Measurements from ENCODE around the gene RAB1B. TPM values are rescaled to one million over a fixed set of nuclear protein-coding genes. Genes with fewer than 3 reads are reported as not detected.
"Not testable (repeated sequence)": the region's sequence is repeated elsewhere in the genome, so short reads cannot be mapped to it uniquely, and the experiment has no call there.

RAB1B gene
- polyA plus RNA-seq, 2 donors: 129 to 156 TPM

DNA sequence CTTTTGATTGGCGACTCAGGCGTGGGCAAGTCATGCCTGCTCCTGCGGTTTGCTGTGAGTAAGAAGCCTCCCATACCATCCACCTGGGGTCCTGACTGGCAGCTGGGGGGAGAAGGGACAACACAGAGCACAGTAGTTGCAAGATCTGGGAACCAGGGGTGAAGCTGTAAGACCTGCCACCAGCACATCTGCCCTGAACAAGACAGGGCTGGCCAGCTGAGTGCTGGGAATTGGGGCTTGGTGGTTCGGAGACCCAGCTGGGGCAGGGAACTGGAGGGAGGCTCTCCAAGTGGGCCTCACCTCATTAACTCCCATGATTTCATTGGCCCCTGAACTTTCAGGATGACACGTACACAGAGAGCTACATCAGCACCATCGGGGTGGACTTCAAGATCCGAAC is 3.4 kb downstream of the RAB1B start:
- WGBS, 2 donors: 89 to 95% methylated on average over 7 of the region's 7 CpGs
- Histone ChIP-seq H3K4me3 (ENCODE audit: low read depth in 1 of 2, low read length in 2 of 2) (no peak overlapping the region), H3K4me1 (ENCODE audit: control insufficient read depth in 2 of 2, insufficient read depth in 2 of 2, low read length in 1 of 2) (peaks cover 3 to 5% of the 10 kb centered on the region in 2 donors), H3K27me3 (ENCODE audit: control insufficient read depth in 1 of 2, insufficient read depth in 2 of 2, low read length in 2 of 2) (no peaks in the 10 kb centered on the region), H3K9me3 (ENCODE audit: control insufficient read depth in 2 of 2, insufficient read depth in 1 of 2, low read depth in 1 of 2, low read length in 1 of 2) (no peaks in the 10 kb centered on the region), H3K27ac (ENCODE audit: low read depth in 2 of 2, low read length in 1 of 2) (no peak overlapping the region), H3K36me3 (ENCODE audit: control insufficient read depth in 2 of 2, insufficient read depth in 2 of 2, low read length in 1 of 2) (peaks cover 22 to 49% of the 10 kb centered on the region in 2 donors)

- 62 to 81% methylated on average over 2 of the region's 2 CpGs for WGBS, 2 donors
- Histone ChIP-seq H3K4me1 (ENCODE audit: control insufficient read depth in 2 of 2, insufficient read depth in 2 of 2, low read length in 1 of 2) (peaks cover 2 to 3% of the 10 kb centered on the region in 2 donors), H3K36me3 (ENCODE audit: control insufficient read depth in 2 of 2, insufficient read depth in 2 of 2, low read length in 1 of 2) (peaks cover 22 to 49% of the 10 kb centered on the region in 2 donors), H3K27ac (ENCODE audit: low read depth in 2 of 2, low read length in 1 of 2) (no peak overlapping the region), H3K27me3 (ENCODE audit: control insufficient read depth in 1 of 2, insufficient read depth in 2 of 2, low read length in 2 of 2) (no peaks in the 10 kb centered on the region), H3K4me3 (ENCODE audit: low read depth in 1 of 2, low read length in 2 of 2) (no peak overlapping the region), H3K9me3 (ENCODE audit: control insufficient read depth in 2 of 2, insufficient read depth in 1 of 2, low read depth in 1 of 2, low read length in 1 of 2) (no peaks in the 10 kb centered on the region)
Observed at GRCh38 chr11:66272596-66272995, 4.2 kb downstream of the RAB1B start.

DNA sequence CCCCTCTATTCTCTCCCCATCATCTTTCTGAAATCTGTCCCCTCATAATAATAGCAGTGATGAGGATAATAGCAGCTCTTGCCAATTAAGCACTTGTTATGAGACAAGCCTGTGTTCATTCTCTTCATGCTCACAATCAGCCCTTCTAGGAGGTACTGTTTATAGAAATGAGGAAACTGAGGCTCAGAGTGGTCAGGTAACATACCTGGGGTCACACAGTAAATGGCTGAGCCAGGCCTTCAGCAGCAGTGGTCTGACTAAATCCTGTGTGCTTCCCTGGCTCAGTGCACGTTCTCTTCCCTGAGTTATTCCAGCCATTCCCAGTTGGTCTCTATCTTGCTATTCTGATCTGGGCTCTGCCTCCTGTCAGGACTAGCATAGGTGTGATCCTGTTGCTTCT is 5.8 kb downstream of the RAB1B start:
- no peaks in the 10 kb centered on the region for H3K27me3 ChIP-seq (ENCODE audit: control insufficient read depth in 1 of 2, insufficient read depth in 2 of 2, low read length in 2 of 2)
- 27 to 71% methylated on average over 1 of the region's 1 CpG for WGBS, 2 donors
- H3K4me1 ChIP-seq (ENCODE audit: control insufficient read depth in 2 of 2, insufficient read depth in 2 of 2, low read length in 1 of 2): peaks cover 4 to 5% of the 10 kb centered on the region in 2 donors
- H3K9me3 ChIP-seq (ENCODE audit: control insufficient read depth in 2 of 2, insufficient read depth in 1 of 2, low read depth in 1 of 2, low read length in 1 of 2): no peaks in the 10 kb centered on the region
- H3K36me3 ChIP-seq (ENCODE audit: control insufficient read depth in 2 of 2, insufficient read depth in 2 of 2, low read length in 1 of 2): peaks cover 22 to 49% of the 10 kb centered on the region in 2 donors
- H3K27ac ChIP-seq (ENCODE audit: low read depth in 2 of 2, low read length in 1 of 2): no peak overlapping the region
- H3K4me3 ChIP-seq (ENCODE audit: low read depth in 1 of 2, low read length in 2 of 2): no peak overlapping the region

DNA sequence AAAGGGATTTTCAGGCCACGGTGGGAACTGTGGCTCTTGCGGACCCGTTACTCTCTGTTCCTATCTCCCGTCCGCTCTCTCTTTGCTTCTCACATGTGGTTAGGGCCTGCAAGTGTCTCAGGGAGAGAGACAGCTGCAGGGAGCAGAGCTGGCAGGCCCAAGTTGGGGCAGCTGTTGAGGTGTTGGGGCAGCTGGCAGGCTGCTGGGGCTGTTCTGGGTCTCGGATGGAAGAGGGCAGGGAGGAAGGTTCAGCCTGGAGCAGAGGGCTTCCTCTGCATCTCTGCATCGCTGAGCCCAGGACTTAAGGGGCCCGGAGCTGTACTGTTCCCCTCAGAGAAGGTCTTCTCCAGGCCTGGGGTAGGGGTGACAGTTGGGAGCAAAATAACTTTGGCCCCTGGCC is 7.0 kb downstream of the RAB1B start:
- H3K36me3 ChIP-seq (ENCODE audit: control insufficient read depth in 2 of 2, insufficient read depth in 2 of 2, low read length in 1 of 2): peaks cover 22 to 47% of the 10 kb centered on the region in 2 donors
- peaks cover 4 to 5% of the 10 kb centered on the region in 2 donors for H3K4me1 ChIP-seq (ENCODE audit: control insufficient read depth in 2 of 2, insufficient read depth in 2 of 2, low read length in 1 of 2)
- H3K4me3 ChIP-seq (ENCODE audit: low read depth in 1 of 2, low read length in 2 of 2): no peak overlapping the region
- WGBS, 2 donors: 89% methylated on average over 8 of the region's 8 CpGs
- H3K9me3 ChIP-seq (ENCODE audit: control insufficient read depth in 2 of 2, insufficient read depth in 1 of 2, low read depth in 1 of 2, low read length in 1 of 2): no peaks in the 10 kb centered on the region
- no peak overlapping the region for H3K27ac ChIP-seq (ENCODE audit: low read depth in 2 of 2, low read length in 1 of 2)
- H3K27me3 ChIP-seq (ENCODE audit: control insufficient read depth in 1 of 2, insufficient read depth in 2 of 2, low read length in 2 of 2): no peaks in the 10 kb centered on the region

GRCh38 chr11:66275984-66276612 is 7.7 kb downstream of the RAB1B start:
- no peaks in the 10 kb centered on the region for H3K27me3 ChIP-seq (ENCODE audit: control insufficient read depth in 1 of 2, insufficient read depth in 2 of 2, low read length in 2 of 2)
- no peak overlapping the region for H3K27ac ChIP-seq (ENCODE audit: low read depth in 2 of 2, low read length in 1 of 2)
- H3K4me3 ChIP-seq (ENCODE audit: low read depth in 1 of 2, low read length in 2 of 2): no peak overlapping the region
- no peaks in the 10 kb centered on the region for H3K9me3 ChIP-seq (ENCODE audit: control insufficient read depth in 2 of 2, insufficient read depth in 1 of 2, low read depth in 1 of 2, low read length in 1 of 2)
- peaks cover 4 to 5% of the 10 kb centered on the region in 2 donors for H3K4me1 ChIP-seq (ENCODE audit: control insufficient read depth in 2 of 2, insufficient read depth in 2 of 2, low read length in 1 of 2)
- 81 to 83% methylated on average over 14 of the region's 14 CpGs for WGBS, 2 donors
- H3K36me3 ChIP-seq (ENCODE audit: control insufficient read depth in 2 of 2, insufficient read depth in 2 of 2, low read length in 1 of 2): peaks cover 22 to 45% of the 10 kb centered on the region in 2 donors

GRCh38 chr11:66276619-66277018 is 8.2 kb downstream of the RAB1B start:
- not testable (repeated sequence) for H3K27ac ChIP-seq (ENCODE audit: low read depth in 2 of 2, low read length in 1 of 2); H3K4me3 ChIP-seq (ENCODE audit: low read depth in 1 of 2, low read length in 2 of 2); H3K27me3 ChIP-seq (ENCODE audit: control insufficient read depth in 1 of 2, insufficient read depth in 2 of 2, low read length in 2 of 2); H3K4me1 ChIP-seq (ENCODE audit: control insufficient read depth in 2 of 2, insufficient read depth in 2 of 2, low read length in 1 of 2); H3K9me3 ChIP-seq (ENCODE audit: control insufficient read depth in 2 of 2, insufficient read depth in 1 of 2, low read depth in 1 of 2, low read length in 1 of 2)
- H3K36me3 ChIP-seq (ENCODE audit: control insufficient read depth in 2 of 2, insufficient read depth in 2 of 2, low read length in 1 of 2): peaks cover 22 to 45% of the 10 kb centered on the region in 2 donors
- WGBS, 2 donors: 83 to 85% methylated on average over 13 of the region's 13 CpGs

GRCh38 chr11:66277064-66277463 is 8.6 kb downstream of the RAB1B start:
- not testable (repeated sequence) for H3K9me3 ChIP-seq (ENCODE audit: control insufficient read depth in 2 of 2, insufficient read depth in 1 of 2, low read depth in 1 of 2, low read length in 1 of 2); H3K4me1 ChIP-seq (ENCODE audit: control insufficient read depth in 2 of 2, insufficient read depth in 2 of 2, low read length in 1 of 2); H3K27me3 ChIP-seq (ENCODE audit: control insufficient read depth in 1 of 2, insufficient read depth in 2 of 2, low read length in 2 of 2); H3K27ac ChIP-seq (ENCODE audit: low read depth in 2 of 2, low read length in 1 of 2); H3K4me3 ChIP-seq (ENCODE audit: low read depth in 1 of 2, low read length in 2 of 2)
- 59 to 73% methylated on average over 4 of the region's 4 CpGs for WGBS, 2 donors
- H3K36me3 ChIP-seq (ENCODE audit: control insufficient read depth in 2 of 2, insufficient read depth in 2 of 2, low read length in 1 of 2): peaks cover 18 to 40% of the 10 kb centered on the region in 2 donors

DNA sequence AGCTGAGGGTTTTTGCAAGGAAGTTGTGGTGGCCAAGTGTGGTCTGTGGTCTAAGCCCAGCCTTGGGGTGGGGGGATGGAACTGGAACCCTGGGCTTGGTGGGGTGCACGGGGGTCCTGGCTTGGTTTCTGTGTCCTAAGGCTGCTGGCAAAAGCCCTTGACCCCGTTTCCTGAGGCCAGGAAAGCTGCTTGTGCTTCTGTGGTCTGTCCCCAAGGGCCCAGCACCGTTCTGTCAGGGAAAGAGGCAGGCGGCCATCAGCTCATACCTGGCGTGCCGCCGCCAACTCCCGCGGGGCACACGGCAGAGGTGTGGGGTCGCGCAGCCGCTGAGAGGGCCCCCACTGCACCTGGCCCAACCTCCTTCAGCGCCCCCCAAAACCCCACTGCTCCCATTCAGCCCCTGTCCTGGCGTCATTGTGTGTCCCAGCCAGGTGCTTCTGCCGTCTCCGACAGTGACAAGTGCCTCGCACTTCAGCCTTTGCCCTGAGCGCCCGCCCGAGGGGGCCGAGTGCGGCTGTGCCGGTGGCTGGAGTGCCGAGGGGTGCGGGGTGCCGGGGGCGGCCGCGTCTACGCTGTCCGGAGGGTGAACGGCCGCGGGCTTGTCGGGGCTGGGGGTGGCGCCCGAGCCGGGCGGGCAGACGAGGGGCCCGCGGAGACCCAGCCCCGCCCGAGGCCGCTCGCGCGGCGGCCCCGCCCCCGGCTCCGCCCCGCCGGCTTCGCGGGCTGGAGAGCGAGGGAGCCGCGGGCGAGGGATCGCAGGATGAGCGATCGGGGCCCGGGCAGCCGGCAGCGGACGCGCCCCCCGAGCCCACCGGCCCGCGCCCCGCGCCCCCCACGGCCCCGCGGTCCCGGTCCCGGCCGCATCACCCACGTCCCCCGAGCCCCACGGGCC is 9.3 kb downstream of the RAB1B start, which contains the start of gene CNIH2:
Gene CNIH2 (plus strand): TSS at position 705 of the 892 bp plus-strand sequence. CDS start 282 bp downstream, outside the sequence.
- Histone ChIP-seq H3K4me1 (ENCODE audit: control insufficient read depth in 2 of 2, insufficient read depth in 2 of 2, low read length in 1 of 2) (peaks cover 5 to 7% of the 10 kb centered on the region in 2 donors), H3K4me3 (ENCODE audit: low read depth in 1 of 2, low read length in 2 of 2) (peak within 1 kb of the TSS in 1 of 2 donors; percentile 32), H3K9me3 (ENCODE audit: control insufficient read depth in 2 of 2, insufficient read depth in 1 of 2, low read depth in 1 of 2, low read length in 1 of 2) (no peaks in the 10 kb centered on the region), H3K36me3 (ENCODE audit: control insufficient read depth in 2 of 2, insufficient read depth in 2 of 2, low read length in 1 of 2) (peaks cover 18 to 34% of the 10 kb centered on the region in 2 donors), H3K27me3 (ENCODE audit: control insufficient read depth in 1 of 2, insufficient read depth in 2 of 2, low read length in 2 of 2) (no peaks in the 10 kb centered on the region), H3K27ac (ENCODE audit: low read depth in 2 of 2, low read length in 1 of 2) (peak within 1 kb of the TSS in 1 of 2 donors; percentile 3)
- WGBS, 2 donors: 4 to 5% methylated on average over 57 to 84 of the region's 84 CpGs

DNA sequence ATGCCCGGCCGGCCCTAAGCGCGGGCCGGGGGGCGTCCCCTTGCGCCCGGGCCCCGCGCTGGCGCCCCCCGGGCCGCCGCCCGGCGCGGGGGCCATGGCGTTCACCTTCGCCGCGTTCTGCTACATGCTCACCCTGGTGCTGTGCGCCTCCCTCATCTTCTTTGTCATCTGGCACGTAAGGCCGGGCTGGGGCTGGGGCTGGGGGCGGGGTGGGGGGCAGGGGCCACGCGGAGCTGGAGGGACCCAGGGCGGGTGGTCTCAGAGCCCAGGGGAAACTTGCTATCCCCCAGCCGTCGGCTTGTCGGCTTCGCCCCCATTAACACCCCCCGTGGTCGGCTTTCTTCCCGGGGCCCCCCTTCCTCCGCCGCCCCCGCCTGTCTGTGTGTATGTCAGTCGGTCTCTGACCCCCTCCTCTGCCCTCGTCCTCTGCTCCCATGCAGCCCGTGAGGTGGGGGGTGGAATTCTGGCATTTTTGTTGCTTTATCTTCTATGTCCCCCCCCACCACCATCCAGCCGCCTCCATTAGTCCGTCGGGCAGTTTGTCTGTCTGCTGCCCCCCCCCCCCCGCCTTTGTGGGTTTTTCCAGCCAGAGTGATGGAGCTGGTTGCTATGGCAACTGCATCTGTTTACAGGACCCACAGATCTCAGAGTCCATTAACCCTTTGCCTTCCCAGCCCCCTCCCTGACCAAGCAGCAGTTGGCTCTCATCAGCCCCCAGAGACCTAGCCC is 10.1 kb downstream of the RAB1B start:
- peaks cover 10 to 26% of the 10 kb centered on the region in 2 donors for H3K36me3 ChIP-seq (ENCODE audit: control insufficient read depth in 2 of 2, insufficient read depth in 2 of 2, low read length in 1 of 2)
- 1 to 3% methylated on average over 19 to 45 of the region's 45 CpGs for WGBS, 2 donors
- H3K9me3 ChIP-seq (ENCODE audit: control insufficient read depth in 2 of 2, insufficient read depth in 1 of 2, low read depth in 1 of 2, low read length in 1 of 2): no peaks in the 10 kb centered on the region
- no peaks in the 10 kb centered on the region for H3K27me3 ChIP-seq (ENCODE audit: control insufficient read depth in 1 of 2, insufficient read depth in 2 of 2, low read length in 2 of 2)
- no peak overlapping the region for H3K27ac ChIP-seq (ENCODE audit: low read depth in 2 of 2, low read length in 1 of 2)
- peaks cover 5 to 7% of the 10 kb centered on the region in 2 donors for H3K4me1 ChIP-seq (ENCODE audit: control insufficient read depth in 2 of 2, insufficient read depth in 2 of 2, low read length in 1 of 2)
- H3K4me3 ChIP-seq (ENCODE audit: low read depth in 1 of 2, low read length in 2 of 2): peak overlapping the region in 1 of 2 donors; percentile 32
